Suprapubic skin (tissue), 4 donors: ENCODE measurements around the gene LIG4.

ENCODE experiments used
- EP300 ChIP-seq: sonication (generic); formaldehyde crosslinking; IDR thresholded peaks from one replicate; pipeline ENCODE4 v1.6.1; 2017; ENCODE audit warnings: antibody characterized with exemption
- POLR2A ChIP-seq, 2 donors: fragments of 450-650 bp; IDR thresholded peaks; one replicate each; pipeline ENCODE4 v1.6.1; 2017; ENCODE audit warnings: antibody characterized with exemption in 2 of 2, mild to moderate bottlenecking in 2 of 2, moderate library complexity in 2 of 2
- POLR2AphosphoS5 ChIP-seq, 3 donors: sonication (generic); formaldehyde crosslinking; IDR thresholded peaks; one replicate each; pipeline ENCODE4 v1.6.1; 2017; ENCODE audit warnings: antibody characterized with exemption in 3 of 3
- TF ChIP-seq, protein P1 (sequence below), 2 donors: fragments of 200-600 bp in 1 of 2; fragments of 450-650 bp in 1 of 2; sonication (generic) in 1 of 2; IDR thresholded peaks; one replicate each; pipeline ENCODE4 v1.5.1; 2016 to 2019; ENCODE audit warnings: antibody characterized with exemption in 2 of 2, mild to moderate bottlenecking in 1 of 2, moderate library complexity in 1 of 2

DNA sequence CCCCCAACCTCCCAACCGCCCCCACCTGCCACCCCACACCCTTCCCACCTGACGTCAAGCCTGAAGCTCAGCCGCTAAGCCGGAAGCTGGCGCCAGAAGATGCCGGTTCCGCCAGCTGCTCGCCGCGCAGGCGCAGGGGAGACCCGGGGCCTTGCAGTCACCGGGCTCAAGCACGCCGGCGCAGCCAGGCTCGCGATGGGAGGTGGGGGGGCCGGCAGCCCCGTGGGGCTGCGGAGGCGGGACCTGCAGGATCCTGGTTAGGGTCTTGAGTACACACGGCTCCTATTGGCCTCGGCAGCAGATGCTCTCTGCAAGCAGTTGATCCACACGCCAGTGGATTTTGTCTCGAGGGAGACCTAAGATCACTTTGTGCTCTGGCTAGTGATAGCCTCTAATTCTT lies at the start of gene LIG4:
- TF ChIP-seq POLR2A (IDR thresholded peaks at IDR 0.05), result no peak
- TF ChIP-seq, protein P1, sequence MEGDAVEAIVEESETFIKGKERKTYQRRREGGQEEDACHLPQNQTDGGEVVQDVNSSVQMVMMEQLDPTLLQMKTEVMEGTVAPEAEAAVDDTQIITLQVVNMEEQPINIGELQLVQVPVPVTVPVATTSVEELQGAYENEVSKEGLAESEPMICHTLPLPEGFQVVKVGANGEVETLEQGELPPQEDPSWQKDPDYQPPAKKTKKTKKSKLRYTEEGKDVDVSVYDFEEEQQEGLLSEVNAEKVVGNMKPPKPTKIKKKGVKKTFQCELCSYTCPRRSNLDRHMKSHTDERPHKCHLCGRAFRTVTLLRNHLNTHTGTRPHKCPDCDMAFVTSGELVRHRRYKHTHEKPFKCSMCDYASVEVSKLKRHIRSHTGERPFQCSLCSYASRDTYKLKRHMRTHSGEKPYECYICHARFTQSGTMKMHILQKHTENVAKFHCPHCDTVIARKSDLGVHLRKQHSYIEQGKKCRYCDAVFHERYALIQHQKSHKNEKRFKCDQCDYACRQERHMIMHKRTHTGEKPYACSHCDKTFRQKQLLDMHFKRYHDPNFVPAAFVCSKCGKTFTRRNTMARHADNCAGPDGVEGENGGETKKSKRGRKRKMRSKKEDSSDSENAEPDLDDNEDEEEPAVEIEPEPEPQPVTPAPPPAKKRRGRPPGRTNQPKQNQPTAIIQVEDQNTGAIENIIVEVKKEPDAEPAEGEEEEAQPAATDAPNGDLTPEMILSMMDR (IDR thresholded peaks at IDR 0.05), result no peak
- TF ChIP-seq POLR2AphosphoS5 (IDR thresholded peaks at IDR 0.05), result no peak
- no peak for TF ChIP-seq EP300
